ENCODE results near the gene CEACAM1. TPM values are rescaled to one million over a fixed set of nuclear protein-coding genes. Genes with fewer than 3 reads are reported as not detected.
"Not testable (repeated sequence)": the region's sequence is repeated elsewhere in the genome, so short reads cannot be mapped to it uniquely, and the experiment has no call there.

CEACAM1 gene
- total RNA-seq, 1 donor from 2014 or later: 3.5 TPM

DNA sequence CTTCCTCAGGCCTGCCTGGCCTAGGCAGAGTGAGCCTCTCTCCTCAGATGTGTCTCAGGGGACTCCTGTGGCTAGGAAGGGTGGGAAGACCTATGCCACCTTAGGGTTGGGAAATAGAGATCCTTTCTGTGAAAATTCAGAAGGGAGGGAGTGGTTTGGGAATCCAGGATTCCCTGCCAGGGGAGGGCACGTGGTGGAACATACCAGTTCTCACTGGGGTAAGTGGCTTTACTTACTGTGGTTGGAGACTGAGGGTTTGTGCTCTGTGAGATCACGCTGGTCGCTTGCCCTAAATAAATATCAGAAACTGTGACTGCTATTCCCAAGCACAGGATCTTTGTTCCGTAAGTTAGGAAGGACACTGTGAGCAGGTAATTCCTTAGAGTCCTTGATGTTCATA lies 16.9 kb downstream of the CEACAM1 start:
- no peak for DNase-seq

GRCh38 chr19:42508892-42509444 lies 19.3 kb downstream of the CEACAM1 start:
- no peak for DNase-seq

DNA sequence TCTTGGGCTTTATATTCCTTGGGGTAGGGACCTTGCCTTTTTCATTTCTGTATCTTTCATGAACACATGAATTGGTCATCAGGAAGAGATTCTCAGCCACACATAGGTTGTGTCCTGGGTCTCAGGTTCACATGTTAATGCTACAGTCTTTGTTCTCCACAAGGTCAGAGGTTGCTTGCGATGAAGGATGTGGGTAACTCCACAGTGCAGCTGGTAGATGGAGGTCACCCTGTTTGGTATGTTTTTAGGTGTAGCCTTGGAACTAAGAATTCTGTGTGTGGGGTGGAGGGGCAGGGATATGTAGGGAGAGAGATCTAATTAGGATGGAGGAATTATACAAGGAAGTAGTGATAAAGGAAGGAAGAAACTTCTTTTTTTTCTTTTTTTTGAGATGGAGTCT lies 23.2 kb downstream of the CEACAM1 start:
- no peak for DNase-seq

- DNase-seq: no peak
Measured at GRCh38 chr19:42501733-42502132, 26.5 kb downstream of the CEACAM1 start.

- DNase-seq: not testable (repeated sequence)
Measured at GRCh38 chr19:42501243-42501642, 27.0 kb downstream of the CEACAM1 start.

GRCh38 chr19:42498169-42498757 lies 30.0 kb downstream of the CEACAM1 start:
- no peak for DNase-seq

- DNase-seq: no peak
Measured at GRCh38 chr19:42497492-42498168, 30.7 kb downstream of the CEACAM1 start.

GRCh38 chr19:42496460-42497133 lies 31.7 kb downstream of the CEACAM1 start:
- no peak for DNase-seq

DNA sequence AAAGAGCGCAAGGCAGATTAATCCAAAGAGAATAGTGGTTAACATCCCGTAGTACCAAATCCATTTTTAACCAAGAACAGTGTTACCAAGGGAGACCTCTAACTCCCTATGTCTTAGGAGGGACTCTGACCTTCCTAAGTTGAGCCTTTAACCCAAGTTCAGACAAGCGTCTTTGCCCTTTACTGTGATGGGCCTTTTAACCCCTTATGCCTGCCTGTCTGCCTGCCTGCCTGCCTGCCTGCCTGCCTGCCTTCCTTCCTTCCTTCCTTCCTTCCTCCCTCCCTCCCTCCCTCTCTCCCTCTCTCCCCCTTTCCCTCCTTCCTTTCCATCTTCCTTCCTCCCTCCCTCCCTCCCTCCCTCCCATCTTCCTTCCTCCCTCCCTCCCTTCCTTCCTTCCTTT lies 32.6 kb downstream of the CEACAM1 start:
- DNase-seq: no peak

DNA sequence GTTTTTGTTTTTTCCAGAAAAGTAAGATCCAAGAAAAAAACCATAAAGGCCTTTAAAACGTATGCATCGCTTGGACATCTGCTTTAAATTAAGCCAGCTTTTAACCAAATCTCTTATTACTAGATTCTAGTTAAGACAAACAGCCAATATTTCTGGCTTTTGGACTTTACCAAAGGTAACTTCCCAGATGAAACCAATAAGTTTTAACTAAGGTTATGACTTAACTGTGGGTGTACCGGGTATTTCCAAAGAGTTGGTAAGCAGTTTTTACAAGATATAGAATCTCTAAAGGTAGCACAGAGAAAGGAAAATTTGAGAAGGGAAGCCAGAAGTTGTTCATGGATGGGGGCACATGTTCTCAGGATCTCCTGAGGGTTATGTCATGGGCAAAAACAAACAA lies 34.0 kb downstream of the CEACAM1 start:
- no peak for DNase-seq

GRCh38 chr19:42488783-42489521 lies 39.3 kb downstream of the CEACAM1 start:
- DNase-seq: no peak

GRCh38 chr19:42487798-42488178 lies 40.5 kb downstream of the CEACAM1 start:
- no peak for DNase-seq

GRCh38 chr19:42487032-42487797 lies 41.1 kb downstream of the CEACAM1 start:
- DNase-seq: no peak

- DNase-seq: not testable (repeated sequence)
Measured at GRCh38 chr19:42485036-42485435, 43.2 kb downstream of the CEACAM1 start.

DNA sequence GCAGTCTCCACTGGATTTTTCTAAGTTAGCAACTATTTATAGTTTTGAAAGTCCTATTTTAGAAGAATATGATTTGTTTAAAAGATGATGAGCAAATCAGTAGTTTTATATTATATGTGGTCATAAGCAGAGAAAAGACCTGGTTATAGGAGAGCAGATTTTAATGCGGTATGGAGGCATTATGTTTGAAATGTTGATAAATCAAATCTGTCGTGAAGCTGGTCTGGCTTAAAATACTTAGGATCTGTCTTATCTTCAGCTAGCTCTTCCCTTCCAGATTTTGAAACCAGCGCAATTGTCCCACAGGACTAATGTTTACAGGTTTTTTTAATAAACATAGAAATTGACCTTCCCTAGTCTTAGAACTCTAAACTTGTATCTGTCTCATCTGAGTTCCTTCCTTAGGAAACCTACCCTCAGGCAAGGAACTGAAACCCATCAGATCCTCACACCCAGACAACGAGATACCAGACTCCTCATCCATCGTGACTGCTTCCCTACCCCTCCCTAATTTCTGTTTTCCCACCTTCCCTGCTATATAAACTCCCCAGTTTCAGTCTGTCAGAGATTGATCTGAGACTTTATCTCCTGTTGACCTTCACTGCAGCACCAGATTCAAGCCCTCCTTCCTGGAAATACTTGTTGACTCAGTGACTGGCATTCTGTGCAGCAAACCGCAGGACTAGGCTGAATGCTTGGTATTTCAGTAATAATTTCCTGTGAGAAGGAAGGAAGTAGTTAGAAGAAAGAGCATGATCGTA lies 47.8 kb downstream of the CEACAM1 start:
- DNase-seq: no peak

GRCh38 chr19:42479736-42480135 lies 48.5 kb downstream of the CEACAM1 start:
- no peak for DNase-seq

DNA sequence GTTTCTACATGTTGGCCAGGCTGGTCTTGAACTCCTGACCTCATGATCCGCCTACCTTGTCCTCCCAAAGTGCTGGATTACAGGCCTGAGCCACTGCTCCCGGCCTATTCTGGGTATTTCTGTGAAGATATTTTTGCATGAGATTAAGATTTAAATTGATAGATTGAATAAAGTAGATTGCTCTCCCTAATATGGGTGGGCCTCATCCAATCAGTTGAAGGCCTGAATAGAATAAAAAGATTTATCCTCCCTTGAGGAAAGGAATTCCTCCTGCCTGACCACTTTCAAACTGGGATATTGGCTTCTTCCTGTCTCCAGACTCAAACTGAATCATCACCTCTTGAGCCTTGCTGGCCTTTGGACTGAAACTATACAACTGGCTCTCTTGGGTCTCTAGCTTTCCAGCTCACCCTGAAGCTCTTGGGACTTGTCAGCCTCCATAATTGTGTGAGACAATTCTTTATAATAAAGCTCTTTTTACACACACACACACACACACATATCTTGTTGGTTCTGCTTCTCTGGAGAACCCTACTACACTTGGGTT lies 49.4 kb downstream of the CEACAM1 start:
- DNase-seq: no peak

GRCh38 chr19:42477933-42478332 lies 50.3 kb downstream of the CEACAM1 start:
- no peak for DNase-seq

- DNase-seq: no peak
Measured at GRCh38 chr19:42477117-42477516, 51.2 kb downstream of the CEACAM1 start.

- DNase-seq: no peak
Measured at GRCh38 chr19:42475366-42475765, 52.9 kb downstream of the CEACAM1 start.

DNA sequence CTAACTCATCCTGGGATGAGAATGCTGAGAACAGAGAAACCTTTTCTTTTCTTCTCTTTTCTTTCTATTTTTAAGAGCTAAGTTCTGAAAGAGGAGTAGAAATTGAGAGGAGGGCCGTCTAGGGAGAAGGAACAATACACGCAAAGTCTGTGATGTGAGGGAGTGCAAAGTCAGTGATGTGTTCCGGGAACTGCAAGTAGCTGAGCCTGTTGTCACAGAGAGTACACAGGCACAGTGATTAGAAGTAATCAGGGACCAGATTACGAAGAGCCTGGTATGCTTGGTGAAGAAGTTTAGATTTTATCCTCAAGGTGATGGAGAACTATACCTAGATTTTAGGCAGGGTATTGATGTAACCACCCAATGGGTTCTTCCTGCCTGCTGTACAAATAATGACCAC lies 53.5 kb downstream of the CEACAM1 start:
- no peak for DNase-seq
